ENCODE measurements around the gene PRKAG3. TPM values are rescaled to one million over a fixed set of nuclear protein-coding genes. Genes with fewer than 3 reads are reported as not detected.

The PRKAG3 gene
- polyA plus RNA-seq, 1 of the 3 experiments (the other 2 are of a cell fraction): not detected

GRCh38 chr2:218782528-218782844 is 49.1 kb downstream of the PRKAG3 start:
- Histone ChIP-seq H3K9ac (no peak overlapping the region), H2AFZ (ENCODE audit: low read depth) (no peak overlapping the region), H3K4me1 (ENCODE audit: control insufficient read depth in 1 of 2, insufficient read depth in 2 of 2, low read depth in 1 of 2, low read length in 1 of 2) (no peaks in the 10 kb centered on the region; a peak in 1 of 4 replicates), H3K36me3 (replicated peaks in 1 of 2; ENCODE audit: control insufficient read depth in 1 of 2, insufficient read depth in 2 of 2, low read length in 1 of 2) (no peaks in the 10 kb centered on the region), H3F3A (replicated peaks; ENCODE audit: insufficient read depth) (no peaks in the 10 kb centered on the region), H3K4me2 (no peak overlapping the region), H3K4me3 (ENCODE audit: low read depth in 2 of 2, low read length in 1 of 2) (no peak overlapping the region), H3K27me3 (ENCODE audit: insufficient read depth) (no peaks in the 10 kb centered on the region), H3K9me2 (no peaks in the 10 kb centered on the region), H4K20me1 (ENCODE audit: insufficient read depth) (no peaks in the 10 kb centered on the region), H3K27ac (ENCODE audit: low read depth in 2 of 2, low read length in 1 of 2) (no peak overlapping the region), H3K9me3 (no peaks in the 10 kb centered on the region), H3K79me2 (ENCODE audit: insufficient read depth) (no peaks in the 10 kb centered on the region)
- ChIA-PET CTCF (no interaction called here), POLR2A (no interaction called here)
- TF ChIP-seq CTCF (IDR thresholded peaks at IDR 0.05) (no peak), EZH2phosphoT487 (IDR thresholded peaks at IDR 0.05; ENCODE audit: borderline replicate concordance, low read depth) (no peak), YY1 (IDR thresholded peaks at IDR 0.05; ENCODE audit: low read depth) (no peak), NRF1 (IDR thresholded peaks at IDR 0.05; ENCODE audit: low read depth, low read length) (no peak), ELF1 (IDR thresholded peaks at IDR 0.05) (no peak), SMC3 (IDR thresholded peaks at IDR 0.05; ENCODE audit: low read depth, low read length) (no peak), NFIC (IDR thresholded peaks at IDR 0.05; ENCODE audit: borderline replicate concordance) (no peak), JUND (IDR thresholded peaks at IDR 0.05) (no peak), RXRA (IDR thresholded peaks at IDR 0.05; ENCODE audit: borderline replicate concordance, low read depth) (no peak), GATA2 (CRISPR knock-in tag; IDR thresholded peaks at IDR 0.05) (no peak), RAD21 (IDR thresholded peaks at IDR 0.05; ENCODE audit: low read length) (no peak), USF1 (IDR thresholded peaks at IDR 0.05; ENCODE audit: borderline replicate concordance, low read depth) (no peak), REST (IDR thresholded peaks at IDR 0.05; ENCODE audit: low read depth, low read length) (no peak), EP300 (IDR thresholded peaks at IDR 0.05; ENCODE audit: borderline replicate concordance in 1 of 2, low read depth in 1 of 2, low read length in 1 of 2) (no peak), MXI1 (IDR thresholded peaks at IDR 0.05; ENCODE audit: low read depth, low read length) (no peak)
- no peak for DNase-seq
- 71% methylated on average over 6 of the region's 6 CpGs for WGBS (ENCODE audit: low lambda C conversion rate)

All from SK-N-SH (cell line).